Measurements from ENCODE around the gene RSRC1. TPM values are rescaled to one million over a fixed set of nuclear protein-coding genes. Genes with fewer than 3 reads are reported as not detected.

The RSRC1 gene
- total and polyA plus RNA-seq, 4 donors = 36.7 to 66.5 (median 50.2) TPM

GRCh38 chr3:158098309-158098639 lies 11.6 kb upstream of the RSRC1 start:
- no peaks in the 10 kb centered on the region for H3K36me3 ChIP-seq (ENCODE audit: control insufficient read depth, insufficient read depth, low read length)

GRCh38 chr3:158098834-158099424 lies 11.0 kb upstream of the RSRC1 start:
- Histone ChIP-seq H3K27me3 (ENCODE audit: control insufficient read depth, insufficient read depth, low read length) (peaks cover 100% of the 10 kb centered on the region), H3K9me3 (ENCODE audit: control insufficient read depth, insufficient read depth, low read length) (no peaks in the 10 kb centered on the region), H3K4me3 (ENCODE audit: low read depth, low read length) (no peak overlapping the region), H3K4me1 (ENCODE audit: control insufficient read depth, insufficient read depth, low read length) (peaks cover 39% of the 10 kb centered on the region), H3K27ac (ENCODE audit: low read depth, low read length) (no peak overlapping the region), H3K36me3 (ENCODE audit: control insufficient read depth, insufficient read depth, low read length) (no peaks in the 10 kb centered on the region)
- WGBS (ENCODE audit: insufficient coverage) = 0% methylated on average over 2 of the region's 5 CpGs
- DNase-seq (ENCODE audit: low read depth in 4 of 6, low spot score in 6 of 6) = peak in 2 of 6 donors; percentile 9 to 28

More at GRCh38 chr3:158098309-158098639, 11.6 kb upstream of the RSRC1 start:
- Histone ChIP-seq H3K9me3 (ENCODE audit: control insufficient read depth, insufficient read depth, low read length) (no peaks in the 10 kb centered on the region), H3K4me1 (ENCODE audit: control insufficient read depth, insufficient read depth, low read length) (peaks cover 33% of the 10 kb centered on the region), H3K4me3 (ENCODE audit: low read depth, low read length) (peak overlapping the region; percentile 35), H3K27ac (ENCODE audit: low read depth, low read length) (no peak overlapping the region), H3K27me3 (ENCODE audit: control insufficient read depth, insufficient read depth, low read length) (peaks cover 98% of the 10 kb centered on the region)
- DNase-seq (ENCODE audit: low read depth in 4 of 6, low spot score in 6 of 6) = peak in 1 of 6 donors; percentile 16
- WGBS (ENCODE audit: insufficient coverage) = 1% methylated on average over 7 of the region's 10 CpGs

GRCh38 chr3:158100681-158101080 lies 9.2 kb upstream of the RSRC1 start:
- no CpG with 5 or more reads among the region's 2 CpGs for WGBS (ENCODE audit: insufficient coverage)
- Histone ChIP-seq H3K4me3 (ENCODE audit: low read depth, low read length) (no peak overlapping the region), H3K27ac (ENCODE audit: low read depth, low read length) (no peak overlapping the region), H3K36me3 (ENCODE audit: control insufficient read depth, insufficient read depth, low read length) (no peaks in the 10 kb centered on the region), H3K27me3 (ENCODE audit: control insufficient read depth, insufficient read depth, low read length) (peaks cover 99% of the 10 kb centered on the region), H3K4me1 (ENCODE audit: control insufficient read depth, insufficient read depth, low read length) (peaks cover 36% of the 10 kb centered on the region), H3K9me3 (ENCODE audit: control insufficient read depth, insufficient read depth, low read length) (no peaks in the 10 kb centered on the region)
- DNase-seq (ENCODE audit: low read depth in 4 of 6, low spot score in 6 of 6) = peak in 1 of 6 donors; percentile 2

GRCh38 chr3:158101335-158102241 lies 8.3 kb upstream of the RSRC1 start:
- WGBS (ENCODE audit: insufficient coverage) = 11% methylated on average over 4 of the region's 14 CpGs
- H3K36me3 ChIP-seq (ENCODE audit: control insufficient read depth, insufficient read depth, low read length) = no peaks in the 10 kb centered on the region
- H3K4me3 ChIP-seq (ENCODE audit: low read depth, low read length) = no peak overlapping the region
- no peaks in the 10 kb centered on the region for H3K9me3 ChIP-seq (ENCODE audit: control insufficient read depth, insufficient read depth, low read length)
- peaks cover 99% of the 10 kb centered on the region for H3K27me3 ChIP-seq (ENCODE audit: control insufficient read depth, insufficient read depth, low read length)
- H3K27ac ChIP-seq (ENCODE audit: low read depth, low read length) = no peak overlapping the region
- DNase-seq (ENCODE audit: low read depth in 4 of 6, low spot score in 6 of 6) = peak in 2 of 6 donors; percentile 41 to 63
- peaks cover 45% of the 10 kb centered on the region for H3K4me1 ChIP-seq (ENCODE audit: control insufficient read depth, insufficient read depth, low read length)

- Histone ChIP-seq H3K27ac (ENCODE audit: low read depth, low read length) (no peak overlapping the region), H3K9me3 (ENCODE audit: control insufficient read depth, insufficient read depth, low read length) (no peaks in the 10 kb centered on the region), H3K4me3 (ENCODE audit: low read depth, low read length) (no peak overlapping the region), H3K4me1 (ENCODE audit: control insufficient read depth, insufficient read depth, low read length) (peaks cover 52% of the 10 kb centered on the region), H3K36me3 (ENCODE audit: control insufficient read depth, insufficient read depth, low read length) (no peaks in the 10 kb centered on the region), H3K27me3 (ENCODE audit: control insufficient read depth, insufficient read depth, low read length) (peaks cover 99% of the 10 kb centered on the region)
- WGBS (ENCODE audit: insufficient coverage) = 5% methylated on average over 26 of the region's 28 CpGs
- peak in 2 of 6 donors; percentile 26 to 43 for DNase-seq (ENCODE audit: low read depth in 4 of 6, low spot score in 6 of 6)
Measured at GRCh38 chr3:158102242-158103080, 7.4 kb upstream of the RSRC1 start.

- peaks cover 44% of the 10 kb centered on the region for H3K4me1 ChIP-seq (ENCODE audit: control insufficient read depth, insufficient read depth, low read length)
- peak overlapping the region; percentile 5 for H3K4me3 ChIP-seq (ENCODE audit: low read depth, low read length)
- no peaks in the 10 kb centered on the region for H3K9me3 ChIP-seq (ENCODE audit: control insufficient read depth, insufficient read depth, low read length)
- DNase-seq (ENCODE audit: low read depth in 4 of 6, low spot score in 6 of 6) = peak in 2 of 6 donors; percentile 36 to 55
- 1% methylated on average over 50 of the region's 52 CpGs for WGBS (ENCODE audit: insufficient coverage)
- H3K27me3 ChIP-seq (ENCODE audit: control insufficient read depth, insufficient read depth, low read length) = peaks cover 99% of the 10 kb centered on the region
- no peak overlapping the region for H3K27ac ChIP-seq (ENCODE audit: low read depth, low read length)
- H3K36me3 ChIP-seq (ENCODE audit: control insufficient read depth, insufficient read depth, low read length) = no peaks in the 10 kb centered on the region
Measured at GRCh38 chr3:158103081-158103886, 6.6 kb upstream of the RSRC1 start.

- no peaks in the 10 kb centered on the region for H3K9me3 ChIP-seq (ENCODE audit: control insufficient read depth, insufficient read depth, low read length)
- WGBS (ENCODE audit: insufficient coverage) = 5% methylated on average over 17 of the region's 19 CpGs
- H3K4me3 ChIP-seq (ENCODE audit: low read depth, low read length) = no peak overlapping the region
- DNase-seq (ENCODE audit: low read depth in 4 of 6, low spot score in 6 of 6) = peak in 2 of 6 donors; percentile 56 to 61
- H3K36me3 ChIP-seq (ENCODE audit: control insufficient read depth, insufficient read depth, low read length) = no peaks in the 10 kb centered on the region
- no peak overlapping the region for H3K27ac ChIP-seq (ENCODE audit: low read depth, low read length)
- H3K27me3 ChIP-seq (ENCODE audit: control insufficient read depth, insufficient read depth, low read length) = peaks cover 99% of the 10 kb centered on the region
- peaks cover 42% of the 10 kb centered on the region for H3K4me1 ChIP-seq (ENCODE audit: control insufficient read depth, insufficient read depth, low read length)
Measured at GRCh38 chr3:158103887-158104327, 6.0 kb upstream of the RSRC1 start.

- 20% methylated on average over 2 of the region's 5 CpGs for WGBS (ENCODE audit: insufficient coverage)
- H3K4me1 ChIP-seq (ENCODE audit: control insufficient read depth, insufficient read depth, low read length) = peaks cover 44% of the 10 kb centered on the region
- peaks cover 99% of the 10 kb centered on the region for H3K27me3 ChIP-seq (ENCODE audit: control insufficient read depth, insufficient read depth, low read length)
- DNase-seq (ENCODE audit: low read depth in 4 of 6, low spot score in 6 of 6) = peak in 2 of 6 donors; percentile 57 to 64
- H3K4me3 ChIP-seq (ENCODE audit: low read depth, low read length) = no peak overlapping the region
- H3K9me3 ChIP-seq (ENCODE audit: control insufficient read depth, insufficient read depth, low read length) = no peaks in the 10 kb centered on the region
- no peak overlapping the region for H3K27ac ChIP-seq (ENCODE audit: low read depth, low read length)
- H3K36me3 ChIP-seq (ENCODE audit: control insufficient read depth, insufficient read depth, low read length) = no peaks in the 10 kb centered on the region
Measured at GRCh38 chr3:158104431-158104921, 5.4 kb upstream of the RSRC1 start.
